ENCODE data around the gene SART3. TPM values are rescaled to one million over a fixed set of nuclear protein-coding genes. Genes with fewer than 3 reads are reported as not detected.
"Not testable (repeated sequence)": the region's sequence is repeated elsewhere in the genome, so short reads cannot be mapped to it uniquely, and the experiment has no call there.

Gene SART3
- total and polyA plus RNA-seq, 8 donors = 11.7 to 106 (median 51.1) TPM

DNA sequence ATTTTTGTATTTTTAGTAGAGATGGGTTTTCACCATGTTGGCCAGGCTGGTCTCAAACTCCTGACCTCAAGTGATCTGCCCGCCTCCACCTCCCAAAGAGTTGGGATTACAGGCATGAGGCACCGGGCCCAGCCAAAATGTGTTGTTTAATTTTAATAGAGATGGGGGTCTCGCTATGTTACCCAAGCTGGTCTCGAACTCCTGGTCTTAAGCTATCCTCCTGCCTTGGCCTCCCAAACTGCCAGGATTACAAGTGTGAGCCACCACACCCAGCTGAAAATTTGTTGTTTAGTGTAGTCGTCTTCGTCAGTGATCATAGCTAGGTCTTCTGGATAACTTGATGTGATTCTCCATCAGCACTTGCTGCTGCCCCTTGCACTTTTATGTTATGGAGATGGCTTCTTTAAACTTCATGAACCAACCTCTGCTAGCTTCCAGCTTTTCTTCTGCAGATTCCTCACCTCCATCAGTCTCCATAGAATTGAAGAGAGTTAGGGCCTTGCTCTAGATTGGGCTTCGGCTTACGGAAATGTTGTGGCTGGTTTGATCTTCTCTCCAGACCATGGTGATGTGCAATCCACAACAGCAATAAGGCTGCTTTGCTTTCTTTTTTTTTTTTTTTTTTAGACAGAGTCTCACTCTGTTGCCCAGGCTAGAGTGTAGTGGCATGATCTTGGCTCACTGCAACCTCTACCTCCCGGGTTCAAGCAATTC, 14.4 kb upstream of the SART3 start:
- no peaks in the 10 kb centered on the region for H3K4me1 ChIP-seq
- no peaks in the 10 kb centered on the region for H3K27me3 ChIP-seq
- H3K4me3 ChIP-seq = no peak overlapping the region
- WGBS, 5 donors = 90 to 96% (median 91%) methylated on average over 9 of the region's 9 CpGs
- H3K36me3 ChIP-seq = peaks cover 0 to 1% (median 0%) of the 10 kb centered on the region in 4 donors
- DNase-seq = no peak
- TF ChIP-seq POLR2A (IDR thresholded peaks at IDR 0.05) = no peak
- no peak for TF ChIP-seq EP300 (IDR thresholded peaks at IDR 0.05)
- TF ChIP-seq, protein P1, sequence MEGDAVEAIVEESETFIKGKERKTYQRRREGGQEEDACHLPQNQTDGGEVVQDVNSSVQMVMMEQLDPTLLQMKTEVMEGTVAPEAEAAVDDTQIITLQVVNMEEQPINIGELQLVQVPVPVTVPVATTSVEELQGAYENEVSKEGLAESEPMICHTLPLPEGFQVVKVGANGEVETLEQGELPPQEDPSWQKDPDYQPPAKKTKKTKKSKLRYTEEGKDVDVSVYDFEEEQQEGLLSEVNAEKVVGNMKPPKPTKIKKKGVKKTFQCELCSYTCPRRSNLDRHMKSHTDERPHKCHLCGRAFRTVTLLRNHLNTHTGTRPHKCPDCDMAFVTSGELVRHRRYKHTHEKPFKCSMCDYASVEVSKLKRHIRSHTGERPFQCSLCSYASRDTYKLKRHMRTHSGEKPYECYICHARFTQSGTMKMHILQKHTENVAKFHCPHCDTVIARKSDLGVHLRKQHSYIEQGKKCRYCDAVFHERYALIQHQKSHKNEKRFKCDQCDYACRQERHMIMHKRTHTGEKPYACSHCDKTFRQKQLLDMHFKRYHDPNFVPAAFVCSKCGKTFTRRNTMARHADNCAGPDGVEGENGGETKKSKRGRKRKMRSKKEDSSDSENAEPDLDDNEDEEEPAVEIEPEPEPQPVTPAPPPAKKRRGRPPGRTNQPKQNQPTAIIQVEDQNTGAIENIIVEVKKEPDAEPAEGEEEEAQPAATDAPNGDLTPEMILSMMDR (IDR thresholded peaks at IDR 0.05) = no peak
- no peak for TF ChIP-seq POLR2AphosphoS5 (IDR thresholded peaks at IDR 0.05)
- intact Hi-C loops (cut with DNase I; ENCODE audit: low total_unique reads) = no loop called here
- no peak overlapping the region for H3K27ac ChIP-seq
- no peaks in the 10 kb centered on the region for H3K9me3 ChIP-seq

DNA sequence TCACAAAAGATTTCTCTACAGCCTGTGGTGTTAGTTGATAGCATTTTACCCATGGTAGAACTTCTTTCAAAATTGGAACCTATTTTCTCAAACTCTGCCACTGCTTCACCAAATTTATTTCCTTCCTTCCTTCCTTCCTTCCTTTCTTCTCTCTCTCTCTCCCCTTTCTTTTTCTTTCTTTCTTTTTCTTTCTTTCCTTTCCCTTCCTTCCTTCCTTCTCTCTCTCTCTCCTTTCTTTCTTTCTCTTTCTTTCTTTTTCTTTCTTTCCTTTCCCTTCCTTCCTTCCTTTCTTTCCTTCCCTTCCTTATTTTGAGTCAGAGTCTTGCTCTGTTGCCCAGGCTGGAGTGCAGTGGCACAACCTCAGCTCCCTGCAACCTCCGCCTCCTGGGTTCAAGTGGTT, 13.3 kb upstream of the SART3 start:
- H3K27me3 ChIP-seq; H3K27ac ChIP-seq; H3K4me3 ChIP-seq; H3K9me3 ChIP-seq; intact Hi-C loops (cut with DNase I; ENCODE audit: low total_unique reads); DNase-seq; H3K4me1 ChIP-seq: not testable (repeated sequence)
- WGBS, 5 donors = 91 to 100% (median 96%) methylated on average over 1 of the region's 1 CpG
- peaks cover 3 to 12% (median 9%) of the 10 kb centered on the region in 4 donors for H3K36me3 ChIP-seq

DNA sequence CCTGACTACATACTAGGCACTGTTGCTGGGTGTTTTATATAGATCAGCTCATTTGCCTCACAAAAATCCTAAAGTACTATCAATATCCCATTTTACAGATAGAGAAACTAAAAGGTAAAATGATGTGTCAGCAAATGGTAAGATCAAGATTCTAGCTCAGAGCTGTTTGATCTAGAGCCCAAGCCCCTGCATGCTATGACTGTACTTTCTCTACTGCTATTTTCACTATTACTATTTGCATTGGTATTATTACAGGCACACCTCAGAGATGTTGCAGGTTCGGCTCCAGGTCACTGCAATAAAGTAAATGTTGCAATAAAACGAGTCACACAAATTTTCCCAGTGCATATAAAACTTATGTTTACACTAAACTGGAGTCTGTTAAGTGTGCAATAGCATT, 12.3 kb upstream of the SART3 start:
- H3K36me3 ChIP-seq = peaks cover 10 to 22% (median 19%) of the 10 kb centered on the region in 4 donors
- H3K4me1 ChIP-seq = peaks cover 0 to 6% (median 0%) of the 10 kb centered on the region in 4 donors
- intact Hi-C loops (cut with DNase I; ENCODE audit: low total_unique reads) = no loop called here
- TF ChIP-seq POLR2AphosphoS5 (IDR thresholded peaks at IDR 0.05) = no peak
- TF ChIP-seq, protein P1 (IDR thresholded peaks at IDR 0.05) = no peak
- TF ChIP-seq POLR2A (IDR thresholded peaks at IDR 0.05) = no peak
- no peak for TF ChIP-seq EP300 (IDR thresholded peaks at IDR 0.05)
- H3K9me3 ChIP-seq = no peaks in the 10 kb centered on the region
- no peaks in the 10 kb centered on the region for H3K27me3 ChIP-seq
- no peak for DNase-seq
- no peak overlapping the region for H3K27ac ChIP-seq
- no peak overlapping the region for H3K4me3 ChIP-seq
- 33 to 54% (median 43%) methylated on average over 2 of the region's 2 CpGs for WGBS, 5 donors

DNA sequence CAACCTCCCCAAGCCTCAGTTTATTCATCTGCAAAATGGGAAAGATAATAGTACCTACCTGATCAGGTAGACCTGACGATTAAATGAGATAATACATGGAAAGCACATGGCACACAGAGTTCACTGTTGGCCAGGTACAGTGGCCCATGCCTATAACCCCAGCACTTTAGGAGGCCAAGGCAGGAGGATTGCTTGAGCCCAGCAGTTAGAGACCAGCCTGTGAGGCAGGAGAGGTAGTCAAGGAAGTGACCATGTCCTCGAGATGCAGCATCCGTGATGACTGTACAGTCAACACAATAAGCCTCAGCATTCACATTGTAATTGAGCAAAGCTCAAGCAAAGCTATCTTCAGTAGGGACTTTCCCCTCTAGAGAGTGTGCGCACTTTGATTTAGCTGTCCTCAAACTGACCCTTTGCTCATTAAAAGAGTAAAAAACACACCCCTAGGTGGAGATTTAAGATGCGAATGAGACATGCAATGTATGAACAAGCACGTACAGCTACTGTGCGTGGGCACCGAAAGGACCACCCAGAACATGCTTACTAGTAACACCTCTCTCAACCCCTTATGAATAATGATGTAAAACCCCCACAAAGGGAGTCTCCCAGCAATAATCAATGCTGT, 11.3 kb upstream of the SART3 start:
- H3K36me3 ChIP-seq = peaks cover 14 to 32% (median 29%) of the 10 kb centered on the region in 4 donors

More for the DNA sequence above, 11.3 kb upstream of the SART3 start:
- no peaks in the 10 kb centered on the region for H3K9me3 ChIP-seq
- H3K4me1 ChIP-seq = peaks cover 0 to 16% (median 2%) of the 10 kb centered on the region in 4 donors
- WGBS, 5 donors = 65 to 74% (median 72%) methylated on average over 8 of the region's 8 CpGs
- H3K27me3 ChIP-seq = no peaks in the 10 kb centered on the region
- intact Hi-C loops (cut with DNase I; ENCODE audit: low total_unique reads) = no loop called here
- no peak overlapping the region for H3K27ac ChIP-seq
- H3K4me3 ChIP-seq = no peak overlapping the region
- DNase-seq = no peak
- TF ChIP-seq POLR2A (IDR thresholded peaks at IDR 0.05) (no peak), POLR2AphosphoS5 (IDR thresholded peaks at IDR 0.05) (no peak), EP300 (IDR thresholded peaks at IDR 0.05) (no peak)
- TF ChIP-seq, protein P1 (IDR thresholded peaks at IDR 0.05) = no peak
